Activated CD8-positive, alpha-beta T cell treated with anti-CD3 and anti-CD28 coated beads for 36 hours (primary cell): Measurements from ENCODE around the gene PRB3. TPM values are rescaled to one million over a fixed set of nuclear protein-coding genes. Genes with fewer than 3 reads are reported as not detected.

ENCODE experiments used
- ATAC-seq: fragments of 200-7000 bp; cut with Tn5 transposase; one replicate; pipeline ENCODE4 v1.10.0; 2021; ENCODE audit warnings: mild to moderate bottlenecking, moderate library complexity
- CTCF ChIA-PET: fragments of 350-600 bp; sonication (Branson Sonifier 250); formaldehyde crosslinking; loops from one replicate; lab custom pipeline; 2021; ENCODE audit warnings: antibody characterized with exemption; lab: Charles Lee
- POLR2A ChIA-PET: fragments of 350-600 bp; sonication (Branson Sonifier 250); formaldehyde crosslinking; loops from one replicate; lab custom pipeline; 2021; ENCODE audit warnings: antibody characterized with exemption; lab: Charles Lee
- DNase-seq: peaks from one replicate; pipeline ENCODE4 v3.0.0-alpha.2; 2020
- H3K27ac Mint-ChIP-seq: one replicate; pipeline ENCODE4 v1.8.0; 2021; ENCODE audit warnings: mild to moderate bottlenecking, mixed read lengths
- H3K27me3 Mint-ChIP-seq: one replicate; pipeline ENCODE4 v1.8.0; 2021; ENCODE audit warnings: mixed read lengths
- H3K36me3 Mint-ChIP-seq: one replicate; pipeline ENCODE4 v1.8.0; 2021; ENCODE audit warnings: low read depth, mixed read lengths
- H3K4me1 Mint-ChIP-seq: one replicate; pipeline ENCODE4 v1.8.0; 2021; ENCODE audit warnings: low read depth, mixed read lengths
- H3K4me3 Mint-ChIP-seq: one replicate; pipeline ENCODE4 v1.8.0; 2021; ENCODE audit warnings: mild to moderate bottlenecking, moderate library complexity, mixed read lengths
- H3K9me3 Mint-ChIP-seq: one replicate; pipeline ENCODE4 v1.8.0; 2021; ENCODE audit warnings: mixed read lengths
- CTCF ChIP-seq: fragments of 200-600 bp; IDR thresholded peaks from one replicate; pipeline ENCODE4 v1.8.0; 2022; ENCODE audit warnings: antibody characterized with exemption, mild to moderate bottlenecking
- intact Hi-C: fragments of 100-400 bp; cut with micrococcal nuclease; formaldehyde crosslinking; loops from one replicate; pipeline ENCODE4 v1.10.0; 2022
- total RNA-seq, 2 experiments: library from RNA; stranded (reverse); gene quantifications; one replicate each; pipeline ENCODE4 v1.2.3, GENCODE V29; 2021

The PRB3 gene
- total RNA-seq, 2 experiments from 2014 or later, result not detected

- H3K27me3 Mint-ChIP-seq, result no peaks in the 10 kb centered on the region
- POLR2A ChIA-PET, result no interaction called here
These were observed 23.0 kb downstream of the PRB3 start for GRCh38 chr12:11246489-11246888.

GRCh38 chr12:11242656-11243055 is 26.9 kb downstream of the PRB3 start:
- no peak for DNase-seq
- H3K4me1 Mint-ChIP-seq, result no peaks in the 10 kb centered on the region
- ChIA-PET CTCF (interaction anchor here (0.9 to 1.6 kb wide), 2 partner anchors 9 to 14 kb away, joined by 3 to 5 read pairs; no protein-coding TSS in a partner anchor), POLR2A (no interaction called here)
- TF ChIP-seq CTCF, result no peak
- H3K4me3 Mint-ChIP-seq, result no peak overlapping the region
- H3K9me3 Mint-ChIP-seq, result no peaks in the 10 kb centered on the region
- intact Hi-C loops, result no loop called here
- ATAC-seq, result no peak
- no peaks in the 10 kb centered on the region for H3K36me3 Mint-ChIP-seq
- no peaks in the 10 kb centered on the region for H3K27me3 Mint-ChIP-seq
- H3K27ac Mint-ChIP-seq, result no peak overlapping the region

More at GRCh38 chr12:11246489-11246888, 23.0 kb downstream of the PRB3 start:
- no peaks in the 10 kb centered on the region for H3K4me1 Mint-ChIP-seq
- DNase-seq, result no peak
- intact Hi-C loops, result no loop called here
- H3K36me3 Mint-ChIP-seq, result no peaks in the 10 kb centered on the region
- CTCF ChIA-PET, result no interaction called here
- peaks cover 7% of the 10 kb centered on the region for H3K9me3 Mint-ChIP-seq
- TF ChIP-seq CTCF, result no peak
- no peak overlapping the region for H3K4me3 Mint-ChIP-seq
- H3K27ac Mint-ChIP-seq, result no peak overlapping the region
- no peak for ATAC-seq

- Mint-ChIP-seq H3K9me3 (no peaks in the 10 kb centered on the region), H3K27me3 (no peaks in the 10 kb centered on the region), H3K4me3 (no peak overlapping the region), H3K27ac (no peak overlapping the region), H3K4me1 (no peaks in the 10 kb centered on the region), H3K36me3 (peaks cover 2% of the 10 kb centered on the region)
- no peak for DNase-seq
- ChIA-PET CTCF (interaction anchor here (1.1 kb wide), 2 partner anchors 18 to 246 kb away, joined by 3 to 4 read pairs; no protein-coding TSS in a partner anchor), POLR2A (no interaction called here)
- intact Hi-C loops, result no loop called here
- ATAC-seq, result no peak
- TF ChIP-seq CTCF, result no peak
These were observed 29.1 kb downstream of the PRB3 start for GRCh38 chr12:11240348-11240930.

- Mint-ChIP-seq H3K4me3 (no peak overlapping the region), H3K36me3 (peaks cover 2% of the 10 kb centered on the region), H3K4me1 (no peaks in the 10 kb centered on the region), H3K27me3 (no peaks in the 10 kb centered on the region), H3K9me3 (no peaks in the 10 kb centered on the region), H3K27ac (no peak overlapping the region)
- ATAC-seq (no peak), DNase-seq (no peak)
- intact Hi-C loops, result no loop called here
- no peak for TF ChIP-seq CTCF
- POLR2A ChIA-PET, result no interaction called here
- CTCF ChIA-PET, result no interaction called here
These were observed 31.2 kb downstream of the PRB3 start for GRCh38 chr12:11238275-11238674.

- H3K4me1 Mint-ChIP-seq, result no peaks in the 10 kb centered on the region
- ATAC-seq, result no peak
- H3K36me3 Mint-ChIP-seq, result peaks cover 2% of the 10 kb centered on the region
- no peak for TF ChIP-seq CTCF
- intact Hi-C loops, result no loop called here
- H3K4me3 Mint-ChIP-seq, result no peak overlapping the region
- H3K27me3 Mint-ChIP-seq, result no peaks in the 10 kb centered on the region
- no peak overlapping the region for H3K27ac Mint-ChIP-seq
- ChIA-PET CTCF (interaction anchor here (1.4 kb wide), 1 partner anchor 9 kb away, joined by 3 read pairs; no protein-coding TSS in a partner anchor), POLR2A (no interaction called here)
- DNase-seq, result no peak
- H3K9me3 Mint-ChIP-seq, result no peaks in the 10 kb centered on the region
These were observed 36.0 kb downstream of the PRB3 start for GRCh38 chr12:11233532-11233931.
